Tongue (tissue), 2 donors: Measurements from ENCODE around the gene FOSL2. TPM values are rescaled to one million over a fixed set of nuclear protein-coding genes. Genes with fewer than 3 reads are reported as not detected.

Experiments
- DNase-seq: peaks from one replicate; pipeline ENCODE4 v3.0.0-alpha.2; 2015
- total RNA-seq: library from RNA; depleted of rRNA; stranded (reverse); fragments of >200 nt; gene quantifications from one replicate; pipeline ENCODE4 v1.2.3, GENCODE V29; 2014

FOSL2 gene
- total RNA-seq, 1 donor from 2014 or later: 66.4 TPM

- DNase-seq: peak; percentile 92
These were observed 20.7 kb downstream of the FOSL2 start for GRCh38 chr2:28413152-28413898.

GRCh38 chr2:28413899-28414295 lies 21.2 kb downstream of the FOSL2 start:
- peak; percentile 46 for DNase-seq

- no peak for DNase-seq
These were observed 21.9 kb downstream of the FOSL2 start for GRCh38 chr2:28414583-28414982.

DNA sequence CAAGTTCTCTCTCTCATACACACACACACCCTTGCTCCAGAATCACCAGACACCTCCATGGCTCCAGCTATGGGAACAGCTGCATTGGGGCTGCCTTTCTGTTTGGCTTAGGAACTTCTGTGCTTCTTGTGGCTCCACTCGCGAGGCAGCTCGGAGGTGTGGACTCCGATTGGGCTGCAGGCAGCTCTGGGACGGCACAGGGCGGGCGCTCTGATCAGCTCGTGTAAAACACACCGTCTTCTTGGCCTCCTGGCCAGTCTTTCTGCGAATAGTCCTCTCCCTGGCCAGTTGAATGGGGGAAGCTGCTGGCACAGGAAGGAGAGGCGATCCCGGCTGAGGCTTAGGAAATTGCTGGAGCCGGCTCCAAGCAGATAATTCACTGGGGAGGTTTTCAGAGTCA lies 22.4 kb downstream of the FOSL2 start:
- DNase-seq: peak; percentile 49

GRCh38 chr2:28415715-28416114 lies 23.1 kb downstream of the FOSL2 start:
- no peak for DNase-seq

DNA sequence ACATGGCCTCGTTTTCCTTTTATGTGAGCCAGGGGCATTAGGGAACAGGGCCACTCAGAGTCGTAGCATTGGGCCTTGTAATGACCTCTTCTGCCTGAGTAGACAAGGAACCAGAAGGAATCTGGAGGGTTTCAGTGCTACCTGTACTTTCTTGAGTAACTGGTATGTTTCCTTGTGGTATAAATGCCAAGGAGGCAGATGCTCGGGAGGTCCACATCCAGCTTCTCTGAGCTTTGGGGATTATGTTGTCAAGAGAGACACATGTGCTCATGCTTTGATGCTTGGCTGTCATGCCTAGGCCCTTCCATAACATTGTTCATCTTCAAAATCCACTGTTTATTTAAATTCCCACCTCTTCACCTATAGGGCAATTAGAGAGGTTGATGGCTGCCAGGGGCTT lies 26.3 kb downstream of the FOSL2 start:
- DNase-seq: no peak

DNA sequence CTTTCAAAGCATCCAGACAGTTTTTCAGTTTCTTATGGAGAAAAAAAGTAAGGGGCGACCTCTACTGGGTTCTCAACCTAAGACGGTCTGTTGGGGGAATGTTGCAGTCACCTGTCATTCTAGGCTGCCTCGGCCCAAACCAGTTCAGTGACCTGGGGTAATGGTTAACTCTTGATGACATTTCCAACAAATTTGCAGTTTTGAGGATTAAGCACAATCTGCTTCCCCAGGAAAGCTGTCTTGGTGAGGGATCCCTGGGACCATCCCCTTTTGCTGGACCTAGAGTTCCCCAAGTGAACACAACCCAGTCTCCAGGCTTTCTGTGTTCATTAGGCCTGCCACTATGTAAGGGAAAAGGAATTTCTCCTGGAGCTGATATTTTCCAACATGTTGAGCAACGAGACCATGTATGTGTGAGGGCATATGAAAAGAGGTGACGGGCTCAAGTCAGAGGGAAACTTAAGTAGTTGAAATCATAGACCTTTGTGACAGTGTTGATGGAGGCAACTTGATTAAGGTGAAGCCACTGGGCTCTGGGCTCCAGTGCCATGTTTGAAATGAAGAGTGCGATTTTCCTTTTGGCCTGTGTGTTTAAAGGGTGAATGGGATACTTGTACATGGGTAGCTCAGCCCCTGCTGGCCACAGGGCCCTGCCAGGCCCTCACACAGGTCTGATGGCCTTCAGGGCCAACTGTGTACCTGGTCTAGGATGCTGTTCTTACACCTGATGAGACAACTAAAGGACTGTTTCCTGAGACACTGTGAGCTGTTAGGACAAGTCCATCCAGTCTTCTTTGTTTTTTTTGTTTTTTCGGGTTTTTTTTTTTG lies 27.0 kb downstream of the FOSL2 start:
- DNase-seq: no peak

- no peak for DNase-seq
These were observed 28.1 kb downstream of the FOSL2 start for GRCh38 chr2:28420722-28421121.

DNA sequence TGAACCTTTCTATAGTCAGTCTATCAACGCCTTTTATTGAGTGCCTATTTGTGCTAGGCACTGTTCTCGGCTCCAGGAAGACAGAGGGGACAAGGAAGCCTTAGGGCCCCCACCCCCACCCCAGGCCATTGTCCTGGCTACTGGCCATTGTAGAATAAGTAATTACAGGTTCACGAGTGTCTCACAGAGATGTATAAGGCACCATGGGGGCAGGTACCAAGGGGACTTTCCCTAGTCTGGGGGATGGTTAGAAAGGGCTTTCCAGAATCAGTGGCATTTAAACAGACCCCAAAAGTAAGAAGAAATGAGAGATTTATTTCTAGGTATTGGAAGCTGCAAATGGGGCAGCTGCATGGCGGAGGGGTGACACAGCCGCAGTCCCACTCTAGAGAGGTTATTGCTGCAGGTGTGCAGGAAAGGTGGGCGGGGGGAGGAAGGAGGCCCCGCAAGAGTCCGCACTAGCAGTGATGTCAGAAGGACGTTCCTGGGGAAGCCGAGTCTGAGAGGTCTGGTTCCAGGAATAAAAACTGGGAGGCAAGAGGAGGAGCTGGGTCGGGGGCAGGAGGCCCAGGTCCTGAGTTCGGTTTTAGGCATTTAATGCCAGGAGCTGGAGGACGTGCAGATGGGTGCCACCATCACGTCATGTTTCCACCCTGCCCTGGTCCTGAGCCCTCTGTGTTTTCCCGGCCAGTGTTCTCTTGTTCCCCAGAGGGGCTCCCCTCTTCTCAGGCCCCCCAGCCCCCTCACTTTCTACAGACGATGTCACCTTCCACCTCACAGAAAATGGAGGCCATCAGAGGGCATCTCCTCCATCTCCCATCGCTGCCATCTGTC lies 30.5 kb downstream of the FOSL2 start:
- DNase-seq: no peak

- no peak for DNase-seq
These were observed 31.4 kb downstream of the FOSL2 start for GRCh38 chr2:28423856-28424605.

GRCh38 chr2:28424799-28425463 lies 32.3 kb downstream of the FOSL2 start:
- no peak for DNase-seq

DNA sequence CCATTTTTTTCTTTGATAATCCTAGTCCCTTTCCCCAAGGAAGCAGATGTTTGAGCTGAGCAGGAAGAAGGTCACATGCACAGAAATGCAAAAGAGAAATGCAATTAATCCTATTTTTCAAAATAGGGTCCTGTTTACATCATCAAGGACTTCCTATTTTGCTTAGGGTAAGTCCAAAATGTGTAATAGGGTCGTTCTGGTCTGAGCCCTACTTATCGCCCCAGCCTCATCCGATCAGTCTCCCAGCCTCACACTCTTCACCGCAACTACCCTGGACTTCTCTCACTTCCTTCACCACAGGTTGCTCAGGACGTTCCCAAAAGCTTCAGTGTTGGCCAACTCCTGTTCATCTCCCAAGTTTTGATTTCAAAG lies 32.8 kb downstream of the FOSL2 start:
- DNase-seq: no peak

DNA sequence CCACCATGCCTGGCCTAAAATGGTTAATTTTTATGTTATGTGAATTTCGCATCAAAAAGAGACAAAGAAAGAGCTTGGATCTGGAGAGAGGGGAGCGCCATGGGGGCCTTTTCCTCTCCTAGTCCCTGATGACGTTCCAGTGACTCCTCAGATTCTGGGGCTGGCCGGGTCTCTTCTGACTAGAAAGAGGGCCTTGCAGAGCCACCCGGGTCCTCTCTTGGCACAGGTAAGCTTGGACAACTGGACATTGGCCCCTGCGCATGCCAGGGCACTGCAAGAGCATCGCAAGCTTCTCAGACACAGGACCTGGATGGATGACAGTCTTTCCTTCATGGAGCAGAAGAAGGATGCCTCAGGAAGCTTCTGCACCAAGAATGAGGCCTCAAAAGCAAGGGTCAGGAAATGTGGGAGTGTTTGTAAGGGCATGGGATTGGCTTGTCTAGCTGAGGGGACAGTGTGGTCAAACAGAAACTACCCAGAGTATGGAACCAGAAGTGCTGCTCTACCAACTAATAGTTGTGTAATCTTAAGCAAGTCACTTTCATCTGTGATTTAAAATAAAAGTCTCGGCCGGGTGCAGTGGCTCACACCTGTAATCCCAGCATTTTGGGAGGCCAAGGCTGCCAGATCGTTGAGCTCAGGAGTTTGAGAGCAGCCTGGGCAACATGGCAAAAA lies 35.2 kb downstream of the FOSL2 start:
- no peak for DNase-seq

DNA sequence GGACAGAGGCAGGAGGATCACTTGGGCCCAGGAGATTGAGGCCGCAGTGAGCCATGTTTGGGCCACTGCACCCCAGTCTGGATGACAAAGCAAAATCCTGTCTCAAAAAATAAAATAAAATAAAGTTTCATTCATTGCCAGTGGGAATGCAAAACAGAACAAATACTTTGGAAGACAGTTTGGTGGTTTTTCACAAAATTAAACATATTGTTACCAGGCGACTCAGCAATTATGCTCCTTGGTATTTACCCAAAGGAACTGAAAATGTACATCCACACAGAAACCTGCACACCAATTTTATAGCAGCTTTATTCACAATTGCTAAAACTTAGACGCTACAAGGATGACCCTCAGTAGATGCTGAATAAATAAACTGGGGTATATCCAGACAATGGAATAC lies 35.8 kb downstream of the FOSL2 start:
- DNase-seq: no peak

- DNase-seq: no peak
These were observed 37.1 kb downstream of the FOSL2 start for GRCh38 chr2:28429636-28430376.

- DNase-seq: no peak
These were observed 37.7 kb downstream of the FOSL2 start for GRCh38 chr2:28430377-28430765.

DNA sequence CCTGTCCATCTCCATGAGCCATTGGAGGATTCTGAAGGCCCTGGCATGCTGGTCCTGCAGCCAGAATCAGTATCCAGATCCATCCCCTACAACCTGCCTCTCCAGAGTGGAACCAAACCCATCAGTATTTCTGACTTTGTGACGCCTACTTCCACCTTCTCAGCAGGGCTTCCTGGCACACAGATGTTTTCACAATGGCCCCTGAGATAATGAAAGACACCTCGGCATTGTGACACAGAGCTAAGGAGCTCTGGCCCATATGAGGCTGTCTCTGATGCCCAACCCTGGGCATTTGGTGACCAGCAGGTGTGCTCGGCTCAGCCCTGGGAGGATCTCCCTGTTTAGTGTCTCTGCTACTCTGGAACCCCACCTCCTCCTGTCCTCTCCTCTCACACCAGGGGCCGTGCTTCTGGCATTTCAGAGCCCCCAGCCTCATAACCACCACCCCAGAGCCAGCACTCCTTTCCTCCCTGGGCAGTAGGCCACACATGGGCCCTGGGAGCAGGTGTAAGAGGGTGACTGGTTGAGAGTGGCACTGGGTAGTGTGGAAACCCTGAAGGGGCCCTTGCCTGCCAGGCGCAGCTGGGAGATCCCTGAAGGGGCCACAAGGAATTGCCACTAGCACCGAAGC lies 38.2 kb downstream of the FOSL2 start:
- no peak for DNase-seq

DNA sequence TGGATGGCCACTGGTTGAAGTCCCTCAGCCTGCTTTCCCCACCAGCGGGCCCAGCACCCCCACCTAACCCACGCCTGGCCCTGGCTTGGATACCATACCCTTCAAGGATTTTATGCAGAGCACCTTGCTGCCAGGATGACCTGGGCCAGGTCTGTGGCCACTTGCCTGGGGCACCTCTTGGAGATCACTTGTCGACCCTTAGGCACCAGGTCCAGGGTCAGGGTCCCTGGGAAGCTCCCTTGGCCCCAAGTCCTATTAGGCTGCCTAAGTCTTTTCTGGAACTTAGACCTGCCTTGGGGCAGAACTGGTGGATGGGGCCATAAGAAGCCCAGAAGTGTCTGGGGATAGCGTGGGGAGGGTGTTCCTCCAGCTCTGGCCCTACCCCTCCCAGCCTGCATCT lies 39.1 kb downstream of the FOSL2 start:
- DNase-seq: no peak

- DNase-seq: no peak
These were observed 39.7 kb downstream of the FOSL2 start for GRCh38 chr2:28432362-28432761.

GRCh38 chr2:28433215-28433614 lies 40.6 kb downstream of the FOSL2 start:
- no peak for DNase-seq
